ENCODE data around the gene SPTLC3. TPM values are rescaled to one million over a fixed set of nuclear protein-coding genes. Genes with fewer than 3 reads are reported as not detected.

Gene SPTLC3
- 0.41 TPM for total RNA-seq (ENCODE audit: unreplicated experiment)
- long read RNA-seq: 0 reads

GRCh38 chr20:13008761-13009681, at the start of gene SPTLC3:
Gene SPTLC3, plus strand, starts transcription at chr20:13008972. Its CDS starts 296 bp downstream, at chr20:13009268.
- H3K36me3 Mint-ChIP-seq (ENCODE audit: low read depth, unreplicated experiment): no peaks in the 10 kb centered on the region
- DNase-seq (ENCODE audit: low spot score): no peak
- H3K27ac Mint-ChIP-seq (ENCODE audit: unreplicated experiment): no peak within 1 kb of the TSS
- no peaks in the 10 kb centered on the region for H3K27me3 Mint-ChIP-seq (ENCODE audit: unreplicated experiment)
- H3K9me3 Mint-ChIP-seq (ENCODE audit: unreplicated experiment): no peaks in the 10 kb centered on the region
- no peak within 1 kb of the TSS for H3K4me3 Mint-ChIP-seq (ENCODE audit: unreplicated experiment)
- TF ChIP-seq CTCF (IDR thresholded peaks at IDR 0.05; ENCODE audit: unreplicated experiment): no peak
- peaks cover 12% of the 10 kb centered on the region for H3K4me1 Mint-ChIP-seq (ENCODE audit: unreplicated experiment)

- Mint-ChIP-seq H3K4me1 (ENCODE audit: unreplicated experiment) (peaks cover 21% of the 10 kb centered on the region), H3K27ac (ENCODE audit: unreplicated experiment) (no peak overlapping the region), H3K4me3 (ENCODE audit: unreplicated experiment) (no peak overlapping the region), H3K9me3 (ENCODE audit: unreplicated experiment) (no peaks in the 10 kb centered on the region), H3K36me3 (ENCODE audit: low read depth, unreplicated experiment) (no peaks in the 10 kb centered on the region), H3K27me3 (ENCODE audit: unreplicated experiment) (peaks cover 2% of the 10 kb centered on the region)
- no peak for DNase-seq (ENCODE audit: low spot score)
- TF ChIP-seq CTCF (IDR thresholded peaks at IDR 0.05; ENCODE audit: unreplicated experiment): no peak
These were observed 47.0 kb upstream of the SPTLC3 start for GRCh38 chr20:12961725-12962124.

- H3K36me3 Mint-ChIP-seq (ENCODE audit: low read depth, unreplicated experiment): no peaks in the 10 kb centered on the region
- no peak overlapping the region for H3K27ac Mint-ChIP-seq (ENCODE audit: unreplicated experiment)
These were observed 45.9 kb upstream of the SPTLC3 start for GRCh38 chr20:12962895-12963294.

GRCh38 chr20:12963416-12963815, 45.4 kb upstream of the SPTLC3 start:
- Mint-ChIP-seq H3K4me3 (ENCODE audit: unreplicated experiment) (no peak overlapping the region), H3K27me3 (ENCODE audit: unreplicated experiment) (peaks cover 2% of the 10 kb centered on the region), H3K27ac (ENCODE audit: unreplicated experiment) (no peak overlapping the region), H3K9me3 (ENCODE audit: unreplicated experiment) (no peaks in the 10 kb centered on the region), H3K36me3 (ENCODE audit: low read depth, unreplicated experiment) (no peaks in the 10 kb centered on the region), H3K4me1 (ENCODE audit: unreplicated experiment) (peaks cover 21% of the 10 kb centered on the region)
- no peak for DNase-seq (ENCODE audit: low spot score)
- TF ChIP-seq CTCF (IDR thresholded peaks at IDR 0.05; ENCODE audit: unreplicated experiment): no peak

More at GRCh38 chr20:12962895-12963294, 45.9 kb upstream of the SPTLC3 start:
- Mint-ChIP-seq H3K9me3 (ENCODE audit: unreplicated experiment) (no peaks in the 10 kb centered on the region), H3K4me1 (ENCODE audit: unreplicated experiment) (peaks cover 21% of the 10 kb centered on the region), H3K27me3 (ENCODE audit: unreplicated experiment) (peaks cover 2% of the 10 kb centered on the region), H3K4me3 (ENCODE audit: unreplicated experiment) (no peak overlapping the region)
- no peak for TF ChIP-seq CTCF (IDR thresholded peaks at IDR 0.05; ENCODE audit: unreplicated experiment)
- DNase-seq (ENCODE audit: low spot score): no peak
